HG03460 (cell line): ENCODE measurements around the gene BZW1.

Experiments used
- ATAC-seq: cut with Tn5 transposase; IDR thresholded peaks from one replicate; pipeline ENCODE4 v1.9.1; 2021; ENCODE audit not compliant: unreplicated experiment

BZW1 gene

GRCh38 chr2:200873560-200873959 lies 61.9 kb downstream of the BZW1 start:
- no peak for ATAC-seq
